Measurements from ENCODE around the gene CD274. TPM values are rescaled to one million over a fixed set of nuclear protein-coding genes. Genes with fewer than 3 reads are reported as not detected.

Gene CD274
- polyA plus RNA-seq, 1 donor from 2014 or later, result 0.16 TPM

GRCh38 chr9:5455181-5455580 lies 4.8 kb downstream of the CD274 start:
- Histone ChIP-seq H3F3A (ENCODE audit: insufficient read depth, low read length, poor library complexity, severe bottlenecking) (no peaks in the 10 kb centered on the region), H3K79me2 (replicated peaks; ENCODE audit: insufficient read depth, low read length) (no peaks in the 10 kb centered on the region), H3K27me3 (ENCODE audit: insufficient read depth, low read depth, low read length) (no peaks in the 10 kb centered on the region), H4K20me1 (ENCODE audit: insufficient read depth) (no peaks in the 10 kb centered on the region), H3K4me3 (ENCODE audit: low read length) (no peak overlapping the region), H2AFZ (ENCODE audit: low read depth, low read length) (no peak overlapping the region), H3K9me3 (ENCODE audit: low read length) (no peaks in the 10 kb centered on the region), H3K27ac (ENCODE audit: low read length) (no peak overlapping the region), H3K36me3 (ENCODE audit: insufficient read depth, low read length) (no peaks in the 10 kb centered on the region), H3K9me2 (ENCODE audit: insufficient read depth, low read length) (no peaks in the 10 kb centered on the region), H3K4me2 (ENCODE audit: low read length) (no peak overlapping the region), H3K9ac (ENCODE audit: low read length) (no peak overlapping the region)
- no peak for TF ChIP-seq SMC3 (conservative IDR thresholded peaks at IDR 0.05; ENCODE audit: poor library complexity)
- TF ChIP-seq RAD21 (conservative IDR thresholded peaks at IDR 0.05), result no peak
- TF ChIP-seq REST (IDR thresholded peaks at IDR 0.05; ENCODE audit: borderline replicate concordance), result no peak
- TF ChIP-seq POLR2AphosphoS5 (IDR thresholded peaks at IDR 0.05), result no peak
- TF ChIP-seq EP300 (conservative IDR thresholded peaks at IDR 0.05; ENCODE audit: poor library complexity, severe bottlenecking), result no peak
- no peak for TF ChIP-seq TAF1 (IDR thresholded peaks at IDR 0.05; ENCODE audit: low read depth)
- no peak for TF ChIP-seq EZH2 (IDR thresholded peaks at IDR 0.05; ENCODE audit: borderline replicate concordance, insufficient read depth, low read length, poor library complexity, severe bottlenecking)
- TF ChIP-seq CTCF (IDR thresholded peaks at IDR 0.05; ENCODE audit: poor library complexity, severe bottlenecking), result no peak
- TF ChIP-seq MXI1 (conservative IDR thresholded peaks at IDR 0.05; ENCODE audit: poor library complexity, severe bottlenecking), result no peak

- H3K79me2 ChIP-seq (replicated peaks; ENCODE audit: insufficient read depth, low read length), result no peaks in the 10 kb centered on the region
- H3K36me3 ChIP-seq (ENCODE audit: insufficient read depth, low read length), result no peaks in the 10 kb centered on the region
- no peak overlapping the region for H2AFZ ChIP-seq (ENCODE audit: low read depth, low read length)
- no peak overlapping the region for H3K9ac ChIP-seq (ENCODE audit: low read length)
- H3K27ac ChIP-seq (ENCODE audit: low read length), result no peak overlapping the region
- H3K9me2 ChIP-seq (ENCODE audit: insufficient read depth, low read length), result no peaks in the 10 kb centered on the region
- no peaks in the 10 kb centered on the region for H3F3A ChIP-seq (ENCODE audit: insufficient read depth, low read length, poor library complexity, severe bottlenecking)
- no peaks in the 10 kb centered on the region for H3K9me3 ChIP-seq (ENCODE audit: low read length)
- no peak overlapping the region for H3K4me3 ChIP-seq (ENCODE audit: low read length)
- no peaks in the 10 kb centered on the region for H3K27me3 ChIP-seq (ENCODE audit: insufficient read depth, low read depth, low read length)
- no peaks in the 10 kb centered on the region for H4K20me1 ChIP-seq (ENCODE audit: insufficient read depth)
- TF ChIP-seq MXI1 (conservative IDR thresholded peaks at IDR 0.05; ENCODE audit: poor library complexity, severe bottlenecking) (no peak), TAF1 (IDR thresholded peaks at IDR 0.05; ENCODE audit: low read depth) (no peak)
- no peak overlapping the region for H3K4me2 ChIP-seq (ENCODE audit: low read length)
Measured at GRCh38 chr9:5459289-5459829, 9.0 kb downstream of the CD274 start.

Data from neural cell (in vitro differentiated cells).